Activated CD4-positive, alpha-beta T cell treated with anti-CD3 and anti-CD28 coated beads, Interleukin-10, Interleukin-2, amounts not matched to agents 100 ng/mL and 50 ng/mL, durations not matched to agents 16 hours and 8 hours (primary cell): ENCODE data around the gene TTPAL.

Source experiments
- DNase-seq: peaks from one replicate; pipeline ENCODE4 v3.0.0-alpha.2; 2020

The TTPAL gene

GRCh38 chr20:44442298-44443070, 33.2 kb upstream of the TTPAL start:
- DNase-seq, result no peak

GRCh38 chr20:44445742-44446710, 29.6 kb upstream of the TTPAL start:
- no peak for DNase-seq

GRCh38 chr20:44447827-44448419, 27.8 kb upstream of the TTPAL start:
- no peak for DNase-seq

GRCh38 chr20:44448753-44449546, 26.7 kb upstream of the TTPAL start:
- DNase-seq, result peak; percentile 11

GRCh38 chr20:44449864-44450263, 25.8 kb upstream of the TTPAL start:
- no peak for DNase-seq

- no peak for DNase-seq
Observed at GRCh38 chr20:44450281-44450889, 25.3 kb upstream of the TTPAL start.

- no peak for DNase-seq
Observed at GRCh38 chr20:44450903-44451450, 24.7 kb upstream of the TTPAL start.

GRCh38 chr20:44454306-44454963, 21.2 kb upstream of the TTPAL start:
- DNase-seq, result no peak

- no peak for DNase-seq
Observed at GRCh38 chr20:44455126-44455525, 20.5 kb upstream of the TTPAL start.

- no peak for DNase-seq
Observed at GRCh38 chr20:44456611-44457010, 19.1 kb upstream of the TTPAL start.

- DNase-seq, result no peak
Observed at GRCh38 chr20:44457016-44457415, 18.7 kb upstream of the TTPAL start.

- DNase-seq, result no peak
Observed at GRCh38 chr20:44459271-44459670, 16.4 kb upstream of the TTPAL start.

- peak; percentile 16 for DNase-seq
Observed at GRCh38 chr20:44460795-44461141, 14.9 kb upstream of the TTPAL start.

- no peak for DNase-seq
Observed at GRCh38 chr20:44461142-44461802, 14.4 kb upstream of the TTPAL start.

- DNase-seq, result no peak
Observed at GRCh38 chr20:44461803-44462174, 13.9 kb upstream of the TTPAL start.

GRCh38 chr20:44463466-44463865, 12.2 kb upstream of the TTPAL start:
- no peak for DNase-seq

- DNase-seq, result no peak
Observed at GRCh38 chr20:44464514-44464913, 11.2 kb upstream of the TTPAL start.

- DNase-seq, result no peak
Observed at GRCh38 chr20:44465001-44465560, 10.6 kb upstream of the TTPAL start.

- no peak for DNase-seq
Observed at GRCh38 chr20:44467289-44467883, 8.3 kb upstream of the TTPAL start.
